ENCODE results near the gene HSPB7.

DNA sequence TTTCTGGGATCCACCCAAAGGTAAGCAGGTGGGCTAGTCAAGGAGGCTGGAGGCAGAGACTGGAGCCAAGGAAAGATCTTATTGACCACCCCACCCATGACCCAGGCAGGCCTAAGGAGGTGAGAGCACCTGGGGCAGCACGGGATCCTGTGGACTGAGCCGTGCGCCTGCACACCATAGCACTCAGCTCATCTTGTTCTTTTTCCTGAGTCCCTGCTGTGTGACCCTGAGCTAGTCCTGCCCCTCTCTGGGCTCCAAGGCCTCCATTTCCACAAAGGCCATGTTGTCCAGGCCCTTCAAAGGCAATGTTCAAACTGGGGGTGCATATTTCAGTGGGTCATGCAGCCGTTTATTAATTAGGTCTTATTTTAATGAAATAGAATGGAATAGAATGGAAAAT, 48.4 kb upstream of the HSPB7 start:
- TF ChIP-seq, protein P1, sequence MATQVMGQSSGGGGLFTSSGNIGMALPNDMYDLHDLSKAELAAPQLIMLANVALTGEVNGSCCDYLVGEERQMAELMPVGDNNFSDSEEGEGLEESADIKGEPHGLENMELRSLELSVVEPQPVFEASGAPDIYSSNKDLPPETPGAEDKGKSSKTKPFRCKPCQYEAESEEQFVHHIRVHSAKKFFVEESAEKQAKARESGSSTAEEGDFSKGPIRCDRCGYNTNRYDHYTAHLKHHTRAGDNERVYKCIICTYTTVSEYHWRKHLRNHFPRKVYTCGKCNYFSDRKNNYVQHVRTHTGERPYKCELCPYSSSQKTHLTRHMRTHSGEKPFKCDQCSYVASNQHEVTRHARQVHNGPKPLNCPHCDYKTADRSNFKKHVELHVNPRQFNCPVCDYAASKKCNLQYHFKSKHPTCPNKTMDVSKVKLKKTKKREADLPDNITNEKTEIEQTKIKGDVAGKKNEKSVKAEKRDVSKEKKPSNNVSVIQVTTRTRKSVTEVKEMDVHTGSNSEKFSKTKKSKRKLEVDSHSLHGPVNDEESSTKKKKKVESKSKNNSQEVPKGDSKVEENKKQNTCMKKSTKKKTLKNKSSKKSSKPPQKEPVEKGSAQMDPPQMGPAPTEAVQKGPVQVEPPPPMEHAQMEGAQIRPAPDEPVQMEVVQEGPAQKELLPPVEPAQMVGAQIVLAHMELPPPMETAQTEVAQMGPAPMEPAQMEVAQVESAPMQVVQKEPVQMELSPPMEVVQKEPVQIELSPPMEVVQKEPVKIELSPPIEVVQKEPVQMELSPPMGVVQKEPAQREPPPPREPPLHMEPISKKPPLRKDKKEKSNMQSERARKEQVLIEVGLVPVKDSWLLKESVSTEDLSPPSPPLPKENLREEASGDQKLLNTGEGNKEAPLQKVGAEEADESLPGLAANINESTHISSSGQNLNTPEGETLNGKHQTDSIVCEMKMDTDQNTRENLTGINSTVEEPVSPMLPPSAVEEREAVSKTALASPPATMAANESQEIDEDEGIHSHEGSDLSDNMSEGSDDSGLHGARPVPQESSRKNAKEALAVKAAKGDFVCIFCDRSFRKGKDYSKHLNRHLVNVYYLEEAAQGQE (IDR thresholded peaks at IDR 0.05; ENCODE audit: unreplicated experiment) = no peak
- TF ChIP-seq, protein P2, sequence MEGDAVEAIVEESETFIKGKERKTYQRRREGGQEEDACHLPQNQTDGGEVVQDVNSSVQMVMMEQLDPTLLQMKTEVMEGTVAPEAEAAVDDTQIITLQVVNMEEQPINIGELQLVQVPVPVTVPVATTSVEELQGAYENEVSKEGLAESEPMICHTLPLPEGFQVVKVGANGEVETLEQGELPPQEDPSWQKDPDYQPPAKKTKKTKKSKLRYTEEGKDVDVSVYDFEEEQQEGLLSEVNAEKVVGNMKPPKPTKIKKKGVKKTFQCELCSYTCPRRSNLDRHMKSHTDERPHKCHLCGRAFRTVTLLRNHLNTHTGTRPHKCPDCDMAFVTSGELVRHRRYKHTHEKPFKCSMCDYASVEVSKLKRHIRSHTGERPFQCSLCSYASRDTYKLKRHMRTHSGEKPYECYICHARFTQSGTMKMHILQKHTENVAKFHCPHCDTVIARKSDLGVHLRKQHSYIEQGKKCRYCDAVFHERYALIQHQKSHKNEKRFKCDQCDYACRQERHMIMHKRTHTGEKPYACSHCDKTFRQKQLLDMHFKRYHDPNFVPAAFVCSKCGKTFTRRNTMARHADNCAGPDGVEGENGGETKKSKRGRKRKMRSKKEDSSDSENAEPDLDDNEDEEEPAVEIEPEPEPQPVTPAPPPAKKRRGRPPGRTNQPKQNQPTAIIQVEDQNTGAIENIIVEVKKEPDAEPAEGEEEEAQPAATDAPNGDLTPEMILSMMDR (conservative IDR thresholded peaks at IDR 0.05; ENCODE audit: low read depth in 2 of 2) = no peak
- no peak for TF ChIP-seq EZH2 (IDR thresholded peaks at IDR 0.05; ENCODE audit: low read depth, unreplicated experiment)
- no peak for TF ChIP-seq CREB1 (CRISPR knock-in tag; IDR thresholded peaks at IDR 0.05; ENCODE audit: low read depth)
- TF ChIP-seq POLR2AphosphoS5 (IDR thresholded peaks at IDR 0.05; ENCODE audit: low read depth) = no peak
